HG03045 (cell line): ENCODE data around the gene HSD17B13.
A peak's percentile ranks its signal among the peaks of the same experiment; 100 is the strongest.
"Not testable (repeated sequence)": the region's sequence is repeated elsewhere in the genome, so short reads cannot be mapped to it uniquely, and the experiment has no call there.

Experiments
- ATAC-seq: cut with Tn5 transposase; IDR thresholded peaks from one replicate; pipeline ENCODE4 v1.9.1; 2021; ENCODE audit warnings: mild to moderate bottlenecking, moderate library complexity; ENCODE audit not compliant: unreplicated experiment

Gene HSD17B13

DNA sequence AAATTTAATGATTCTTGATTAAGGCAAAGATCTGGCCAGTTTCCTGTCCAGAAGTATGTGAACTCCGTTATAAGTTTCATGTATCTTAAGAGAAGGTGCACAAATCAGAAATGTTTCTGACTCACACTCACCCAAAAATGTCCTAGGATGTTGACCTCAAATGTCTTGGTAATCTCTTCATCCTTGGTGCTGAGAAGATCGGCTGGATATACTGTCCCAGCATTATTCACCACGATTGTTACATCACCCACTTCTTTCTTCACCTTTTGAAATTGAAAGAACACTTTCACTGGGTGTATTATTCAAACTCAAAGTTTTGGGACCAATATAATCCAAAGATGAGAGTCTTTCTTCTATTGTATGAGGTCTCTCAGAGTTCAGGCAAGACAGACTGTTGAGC lies 5.7 kb downstream of the HSD17B13 start:
- ATAC-seq: no peak

DNA sequence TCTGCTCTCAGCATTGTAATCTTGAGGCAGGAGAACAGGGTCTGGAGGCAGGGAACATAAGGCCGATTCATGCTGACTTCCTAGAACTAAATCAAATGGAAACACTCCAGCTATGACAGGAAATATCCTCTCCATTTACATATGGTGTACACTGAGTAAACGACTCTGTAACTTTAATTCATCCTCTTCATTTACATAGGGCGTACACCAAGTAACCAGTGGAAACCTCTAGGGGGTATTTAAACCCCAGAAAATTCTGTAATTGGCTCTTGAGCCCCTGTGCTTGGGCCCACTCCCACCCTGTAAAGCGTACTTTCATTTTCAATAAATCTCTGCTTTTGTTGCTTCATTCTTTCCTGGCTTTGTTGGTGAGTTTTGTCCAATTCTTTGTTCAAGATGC lies 7.7 kb downstream of the HSD17B13 start:
- not testable (repeated sequence) for ATAC-seq

- no peak for ATAC-seq
Observed at GRCh38 chr4:87313756-87314155, 8.9 kb downstream of the HSD17B13 start.

DNA sequence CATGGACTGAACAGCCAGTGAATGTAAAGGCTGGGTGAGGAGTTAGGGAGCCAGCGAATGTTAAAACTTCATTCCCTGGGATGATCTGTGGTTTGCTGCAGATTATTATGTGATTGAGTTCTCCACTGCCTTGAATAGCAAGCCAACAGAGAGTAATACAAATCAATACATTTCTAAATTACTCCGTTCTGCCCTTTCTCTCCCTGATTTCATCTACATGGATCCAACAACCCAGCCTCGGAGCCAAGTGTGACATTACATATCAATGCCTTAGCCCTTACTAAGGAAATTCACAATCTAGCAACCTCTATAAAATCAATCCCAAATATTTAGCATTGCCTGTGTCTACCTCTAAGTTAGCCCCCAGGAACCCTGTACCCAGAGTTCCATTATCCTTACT lies 11.0 kb downstream of the HSD17B13 start:
- no peak for ATAC-seq

DNA sequence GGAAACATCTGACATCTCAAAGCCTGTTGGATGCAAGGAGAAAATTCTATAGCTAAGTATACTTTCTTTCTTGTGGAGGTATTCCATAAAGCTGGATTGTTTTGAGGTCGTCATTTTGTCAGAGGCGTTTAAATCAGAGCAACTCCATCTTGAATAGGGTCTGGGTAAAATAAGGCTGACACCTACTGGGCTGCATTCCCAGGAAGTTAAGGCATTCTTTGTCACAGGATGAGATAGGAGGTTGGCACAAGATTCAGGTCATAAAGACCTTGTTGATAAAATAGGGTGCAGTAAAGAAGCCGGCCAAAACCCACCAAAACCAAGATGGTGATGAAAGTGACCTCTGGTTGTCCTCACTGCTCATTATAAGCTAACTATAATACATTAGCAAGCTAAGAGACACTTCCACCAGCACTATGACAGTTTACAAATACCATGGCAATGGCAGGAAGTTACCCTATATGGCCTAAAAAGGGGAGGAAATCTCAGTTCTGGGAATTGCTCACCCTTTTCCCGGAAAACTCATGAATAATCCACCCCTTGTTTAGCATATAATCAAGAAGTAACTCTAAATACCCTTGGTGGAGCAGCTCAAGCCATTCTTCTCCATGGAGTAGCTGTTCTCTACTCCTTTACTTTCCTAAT lies 11.9 kb downstream of the HSD17B13 start:
- no peak for ATAC-seq

DNA sequence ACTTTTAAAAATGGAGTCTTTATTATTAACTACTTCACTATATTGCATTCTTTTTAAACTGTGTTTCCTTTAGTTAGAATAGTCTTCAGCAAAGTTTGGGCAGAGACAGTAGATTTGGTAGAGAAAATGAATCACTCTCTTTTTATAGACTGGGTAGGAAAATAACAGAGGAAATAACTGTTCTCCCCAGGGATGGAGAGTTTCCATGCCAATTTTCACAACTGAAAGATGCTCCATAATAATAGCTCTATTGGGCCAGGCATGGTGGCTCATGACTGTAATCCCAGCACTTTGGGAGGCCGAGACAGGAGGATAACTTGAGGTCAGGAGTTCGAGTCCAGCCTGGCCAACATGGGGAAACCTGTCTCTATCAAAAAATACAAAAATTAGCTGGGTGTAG lies 13.1 kb downstream of the HSD17B13 start:
- no peak for ATAC-seq

DNA sequence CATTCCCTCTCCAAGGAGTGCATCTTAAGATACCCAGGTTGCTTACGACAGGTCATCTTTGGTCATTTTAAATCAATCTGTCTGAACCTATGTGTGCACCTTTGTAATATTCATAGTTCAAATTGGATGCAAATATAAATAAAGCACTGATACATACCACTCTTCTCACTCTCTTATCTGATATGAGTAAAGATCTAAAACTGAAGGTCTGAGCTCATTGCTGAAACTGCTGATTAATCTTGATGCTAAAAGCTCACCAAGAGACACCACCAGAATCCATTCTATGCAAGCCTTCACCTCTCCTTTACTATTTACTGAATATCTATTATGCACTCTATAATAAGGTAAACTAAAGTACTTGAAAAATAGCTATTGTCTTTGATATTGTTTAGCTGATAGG lies 16.6 kb downstream of the HSD17B13 start:
- ATAC-seq: peak; percentile 52

DNA sequence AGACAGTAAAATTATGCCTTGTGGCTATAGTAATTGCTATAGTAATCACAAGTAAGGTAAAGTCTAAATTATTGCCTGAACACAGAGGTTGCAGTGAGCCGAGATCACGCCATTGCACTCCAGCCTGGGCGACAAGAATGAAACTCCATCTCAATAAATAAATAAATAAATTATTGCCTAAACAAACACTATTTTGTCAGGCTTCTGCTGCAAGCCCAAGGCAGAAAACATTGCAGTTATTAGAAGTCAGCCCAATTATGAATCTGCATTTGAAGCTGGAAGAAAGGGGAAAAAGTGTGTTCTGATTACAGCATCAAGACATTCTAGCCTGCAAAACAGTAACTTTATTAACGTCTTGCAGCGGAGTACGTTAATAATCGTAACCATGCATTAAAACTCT lies 17.1 kb downstream of the HSD17B13 start:
- no peak for ATAC-seq

- no peak for ATAC-seq
Observed at GRCh38 chr4:87304745-87305432, 17.8 kb downstream of the HSD17B13 start.

DNA sequence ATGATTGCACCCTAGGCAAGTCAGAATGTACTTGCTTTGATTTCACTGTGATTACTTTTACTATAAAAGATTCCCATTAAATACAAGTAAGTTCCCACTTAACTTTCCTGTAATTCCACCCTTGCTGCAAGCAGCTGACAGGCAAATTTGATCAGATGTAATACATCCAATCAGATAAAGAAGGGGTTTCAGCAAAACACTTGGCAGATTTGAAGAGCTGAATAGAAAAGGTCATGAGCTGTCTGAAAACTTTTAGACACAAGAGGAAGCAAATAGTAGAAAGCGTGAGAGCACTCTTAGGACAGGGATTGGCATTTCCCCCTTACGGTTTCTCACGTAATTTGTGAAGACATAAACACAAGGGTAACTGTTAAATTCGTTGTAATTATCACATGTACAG lies 22.8 kb downstream of the HSD17B13 start:
- no peak for ATAC-seq

DNA sequence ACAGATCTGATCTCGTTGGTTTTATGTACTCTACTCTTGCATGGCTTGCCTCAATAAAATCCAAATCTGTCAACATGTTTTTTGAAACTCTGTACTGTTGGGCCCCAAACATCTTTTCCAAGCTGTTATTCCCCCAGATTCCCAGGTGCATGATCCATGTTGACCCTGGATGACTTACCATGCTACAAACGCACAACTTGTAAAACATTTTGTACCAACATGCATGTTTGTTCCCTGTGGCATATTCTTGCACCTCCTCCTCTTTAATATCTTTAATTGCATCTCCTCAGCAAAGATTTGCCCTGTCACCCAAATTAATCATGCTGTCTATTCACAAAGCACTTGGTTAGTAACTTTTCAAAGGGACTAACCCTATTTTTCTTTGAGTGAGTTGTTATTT lies 24.3 kb downstream of the HSD17B13 start:
- no peak for ATAC-seq

DNA sequence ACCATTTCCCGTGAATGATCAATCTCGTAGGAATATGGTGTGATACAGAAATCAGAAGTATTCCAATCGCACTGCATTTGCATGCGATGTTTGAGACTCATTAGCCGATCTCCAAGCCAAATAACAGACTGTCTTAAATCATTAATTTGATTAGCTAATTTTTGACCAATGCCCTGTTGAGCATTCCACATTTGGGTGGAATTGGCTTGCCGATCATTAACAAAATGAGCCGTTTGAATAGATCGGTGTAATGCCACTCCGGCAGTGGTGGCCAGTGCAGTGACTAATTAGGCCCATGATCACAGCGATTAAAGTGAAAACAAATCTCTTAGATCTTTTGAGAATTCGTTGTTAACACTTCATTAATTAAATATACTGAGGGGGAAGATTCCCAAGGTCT lies 27.8 kb downstream of the HSD17B13 start:
- ATAC-seq: not testable (repeated sequence)

GRCh38 chr4:87293889-87294288 lies 28.8 kb downstream of the HSD17B13 start:
- not testable (repeated sequence) for ATAC-seq

DNA sequence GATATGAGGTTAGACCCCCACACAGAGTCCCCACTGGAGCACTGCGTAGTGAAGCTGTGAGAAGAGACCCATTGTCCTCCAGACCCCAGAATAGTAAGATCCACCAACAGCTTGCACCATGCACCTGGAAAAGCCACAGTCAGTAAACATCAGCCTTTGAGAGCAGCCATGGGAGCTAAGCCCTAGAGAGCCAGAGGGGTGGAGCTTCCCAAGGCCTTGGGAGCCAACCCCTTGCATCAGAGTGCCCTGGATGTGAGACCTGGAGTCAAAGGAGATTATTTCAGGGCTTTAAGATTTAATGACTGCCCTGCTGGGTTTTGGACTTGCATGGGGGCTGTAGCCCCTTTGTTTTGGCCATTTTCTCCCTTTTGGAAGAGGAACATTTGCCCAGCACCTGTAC lies 35.7 kb downstream of the HSD17B13 start:
- no peak for ATAC-seq

DNA sequence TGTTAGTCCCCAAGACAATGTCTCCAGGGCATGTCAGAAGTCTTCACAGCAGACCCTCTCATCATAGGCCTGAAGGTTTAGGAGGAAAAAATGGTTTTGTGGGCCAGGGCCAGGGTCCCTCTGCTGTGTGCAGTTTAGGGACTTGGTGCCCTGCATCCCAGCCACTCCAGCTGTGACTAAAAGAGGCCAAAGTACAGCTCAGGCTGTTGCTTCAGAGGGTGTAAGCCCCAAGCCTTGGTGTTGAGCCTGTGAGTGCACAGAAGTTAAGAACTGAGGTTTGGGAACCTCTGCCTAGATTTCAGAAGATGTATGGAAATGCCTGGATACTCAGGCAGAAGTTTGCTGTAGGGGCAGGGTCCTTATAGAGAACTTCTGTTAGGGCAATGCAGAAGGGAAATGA lies 38.4 kb downstream of the HSD17B13 start:
- not testable (repeated sequence) for ATAC-seq

DNA sequence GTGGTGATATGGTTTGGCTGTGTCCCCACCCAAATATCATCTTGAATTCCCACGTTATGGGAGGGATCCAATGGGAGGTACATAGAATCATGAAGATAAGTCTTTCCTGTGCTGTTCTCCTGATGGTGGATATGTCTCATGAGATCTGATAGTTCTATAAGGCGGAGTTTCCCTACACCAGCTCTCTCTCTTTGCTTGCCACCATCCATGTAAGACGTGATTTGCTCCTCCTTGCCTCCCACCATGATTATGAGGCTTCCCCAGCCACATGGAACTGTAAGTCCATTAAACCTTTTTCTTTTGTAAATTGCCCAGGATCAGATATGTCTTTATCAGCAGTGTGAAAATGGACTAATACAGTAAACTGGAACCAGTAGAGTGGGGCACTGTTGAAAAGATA lies 39.5 kb downstream of the HSD17B13 start:
- ATAC-seq: no peak

- ATAC-seq: no peak
Observed at GRCh38 chr4:87281603-87282002, 41.1 kb downstream of the HSD17B13 start.

GRCh38 chr4:87278335-87278794 lies 44.3 kb downstream of the HSD17B13 start:
- ATAC-seq: no peak

DNA sequence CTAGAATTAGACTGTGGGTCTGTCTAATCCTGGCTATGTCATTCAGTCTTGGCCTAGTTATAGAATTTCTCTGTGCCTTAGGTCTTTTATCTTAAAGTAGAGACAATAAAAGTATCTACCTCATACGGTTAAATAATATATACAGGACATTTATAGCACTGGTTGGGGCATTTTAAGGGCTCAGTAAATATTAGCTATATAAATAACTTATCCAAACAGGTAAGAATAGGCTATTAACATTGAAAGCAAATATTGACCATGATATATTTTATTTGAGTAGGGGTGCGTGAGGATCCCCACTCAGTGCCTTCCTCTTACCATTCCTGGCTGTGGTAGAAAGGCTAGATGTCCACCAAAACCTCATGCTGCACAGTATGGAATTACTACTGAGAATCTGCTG lies 47.4 kb downstream of the HSD17B13 start:
- no peak for ATAC-seq

GRCh38 chr4:87274803-87275202 lies 47.9 kb downstream of the HSD17B13 start:
- no peak for ATAC-seq

GRCh38 chr4:87274327-87274726 lies 48.4 kb downstream of the HSD17B13 start:
- ATAC-seq: no peak

GRCh38 chr4:87270825-87271224 lies 51.9 kb downstream of the HSD17B13 start:
- ATAC-seq: no peak

DNA sequence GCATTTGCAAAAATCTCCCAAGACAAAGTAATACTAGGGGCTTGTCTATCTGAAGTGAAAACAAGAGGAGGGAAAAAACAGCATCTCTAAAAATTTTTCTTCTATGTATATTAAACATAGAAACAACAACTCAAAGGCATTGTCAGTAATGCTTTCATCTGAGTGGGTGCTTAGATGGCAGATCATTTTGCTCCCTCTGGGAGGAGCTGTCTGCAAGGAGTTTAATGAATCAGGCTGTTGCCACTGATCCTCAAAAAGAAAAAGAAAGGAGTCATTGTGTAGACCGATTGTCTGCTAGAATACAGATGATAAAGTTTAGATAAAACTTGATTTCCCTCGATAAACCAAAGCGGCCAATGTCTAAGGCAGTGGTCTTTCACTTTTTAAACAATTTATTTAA lies 52.5 kb downstream of the HSD17B13 start:
- no peak for ATAC-seq
